GM19240 (cell line): ENCODE results near the gene SULT4A1.

Source experiments
- DNase-seq: peaks from one replicate; pipeline ENCODE4 v3.0.0; 2011; ENCODE audit warnings: low spot score; ENCODE audit not compliant: insufficient read length

SULT4A1 gene

GRCh38 chr22:43828998-43829782 lies 33.1 kb downstream of the SULT4A1 start:
- DNase-seq, result no peak

DNA sequence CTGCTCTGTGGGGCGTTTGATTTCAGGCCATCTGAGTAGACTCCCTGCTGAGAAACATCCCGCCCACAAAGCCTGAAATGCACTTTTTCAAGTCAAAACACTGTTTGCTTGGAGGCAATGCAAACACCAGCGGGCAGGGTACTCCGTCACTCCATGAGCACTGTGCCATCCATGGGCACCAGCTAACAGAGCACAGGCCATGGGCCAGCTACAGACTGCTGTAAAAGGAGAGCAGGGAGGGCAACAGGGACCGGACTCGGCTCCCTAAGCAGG lies 33.7 kb downstream of the SULT4A1 start:
- no peak for DNase-seq

DNA sequence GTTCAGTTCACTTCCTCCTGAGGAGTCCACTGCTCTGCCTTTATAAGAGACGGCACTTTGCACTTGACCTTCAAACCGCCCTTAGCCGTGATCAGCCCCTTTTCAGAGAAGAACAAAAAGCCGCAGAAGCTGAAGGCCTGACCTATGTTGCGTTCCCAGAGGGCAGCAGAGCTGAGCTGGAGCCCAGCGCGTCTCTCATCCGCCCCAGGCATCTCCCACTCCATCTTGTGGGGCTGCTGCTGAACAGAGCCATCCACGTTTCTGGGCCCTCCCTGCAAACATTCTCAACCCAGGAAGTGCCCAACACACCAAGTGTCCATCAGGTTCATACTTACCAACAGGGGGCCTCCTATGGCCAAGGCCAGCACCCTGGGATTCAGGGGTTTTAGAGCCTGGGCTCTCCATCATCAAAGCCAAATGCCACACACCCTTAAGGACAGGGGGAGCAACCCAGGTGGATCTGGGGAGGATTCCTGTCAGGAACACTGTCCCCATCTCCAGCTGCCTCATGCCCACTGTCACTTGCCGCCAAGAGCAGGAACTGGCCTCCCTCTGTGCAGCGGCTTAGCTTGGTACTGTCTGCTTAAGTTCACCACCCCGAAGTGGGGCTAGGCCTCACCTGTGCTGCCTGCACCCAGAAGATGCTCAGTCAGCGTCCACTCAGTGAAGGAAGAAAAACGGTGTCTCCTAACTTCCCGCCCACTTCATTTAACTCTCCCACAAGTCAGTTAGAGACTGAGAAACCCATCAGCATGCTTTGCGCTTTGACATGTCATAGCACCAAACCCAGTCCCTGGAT lies 34.2 kb downstream of the SULT4A1 start:
- no peak for DNase-seq

GRCh38 chr22:43827003-43827735 lies 35.1 kb downstream of the SULT4A1 start:
- no peak for DNase-seq

DNA sequence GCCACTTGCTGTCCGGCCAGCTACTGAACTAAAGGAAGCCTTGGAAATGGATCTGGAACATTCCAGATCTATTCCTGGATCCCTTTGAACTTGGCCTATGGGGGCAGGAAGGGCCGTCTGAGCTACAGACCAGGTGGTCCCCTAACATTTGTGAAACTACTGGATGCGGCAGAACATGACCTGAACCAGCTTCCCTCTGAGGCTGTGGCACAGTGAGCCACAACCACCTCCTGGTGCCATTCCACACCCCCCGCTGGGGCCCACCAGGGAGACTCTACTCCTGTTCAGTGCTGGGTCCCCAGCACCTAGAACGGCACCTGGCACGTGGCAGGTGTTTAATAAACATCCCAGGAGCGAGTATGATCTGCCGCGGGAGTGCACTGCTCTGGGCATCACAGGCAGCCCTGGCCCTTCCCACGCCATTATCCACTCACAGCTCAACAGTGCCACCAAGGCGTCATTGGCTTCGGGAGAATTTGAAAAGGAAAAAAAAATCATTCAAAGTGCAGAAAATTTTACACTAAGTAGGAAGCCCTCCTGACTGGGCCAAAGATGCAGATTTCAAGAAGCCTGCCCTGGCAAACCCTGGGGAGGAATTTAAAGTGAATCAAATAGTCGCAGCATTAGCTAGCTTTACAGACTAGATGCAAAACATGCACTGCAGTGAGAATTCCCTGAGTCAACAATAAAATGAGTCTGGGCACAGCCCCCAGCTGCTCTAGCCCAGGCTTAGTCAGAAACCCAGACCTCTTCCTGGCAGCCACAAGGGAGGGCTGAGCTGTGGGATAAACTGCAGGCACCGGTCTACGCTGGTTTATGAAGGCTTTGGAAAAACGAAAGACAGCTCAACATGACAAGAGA lies 35.9 kb downstream of the SULT4A1 start:
- no peak for DNase-seq

GRCh38 chr22:43825651-43826050 lies 36.7 kb downstream of the SULT4A1 start:
- DNase-seq, result no peak

DNA sequence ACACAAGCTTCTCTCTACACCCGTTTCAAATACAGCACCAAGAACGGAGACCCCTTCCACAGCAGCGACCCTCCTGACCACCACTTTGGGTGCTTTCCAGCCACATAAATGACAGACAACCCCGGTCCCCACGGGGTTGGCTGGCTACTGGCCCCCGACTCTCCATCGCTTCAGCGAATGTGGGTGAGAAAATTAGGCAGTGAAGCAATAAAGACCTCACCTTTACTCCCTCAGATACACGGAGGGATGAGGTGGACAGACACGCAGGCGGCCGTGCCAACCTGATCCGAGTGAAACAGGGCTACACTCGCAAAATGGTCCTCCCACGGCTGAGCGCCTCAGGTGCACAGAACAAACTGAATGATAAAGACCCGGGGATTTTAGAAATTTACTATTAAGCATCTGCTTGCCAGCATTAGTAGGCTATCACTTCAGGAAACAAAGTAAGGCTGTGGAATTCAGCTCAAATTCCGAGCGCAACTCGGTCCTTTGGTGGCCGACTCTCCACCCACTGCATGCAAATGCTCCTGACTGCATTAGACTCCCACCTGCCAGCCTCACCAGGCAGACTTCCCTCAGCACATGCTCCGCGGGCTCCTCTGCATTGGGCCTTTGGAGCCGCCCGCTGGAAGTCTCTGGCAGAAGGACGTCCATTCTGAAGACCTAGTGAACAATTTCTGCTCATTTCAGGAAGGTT lies 37.4 kb downstream of the SULT4A1 start:
- no peak for DNase-seq

GRCh38 chr22:43823911-43824665 lies 38.2 kb downstream of the SULT4A1 start:
- no peak for DNase-seq

GRCh38 chr22:43823353-43823908 lies 38.9 kb downstream of the SULT4A1 start:
- DNase-seq, result no peak

DNA sequence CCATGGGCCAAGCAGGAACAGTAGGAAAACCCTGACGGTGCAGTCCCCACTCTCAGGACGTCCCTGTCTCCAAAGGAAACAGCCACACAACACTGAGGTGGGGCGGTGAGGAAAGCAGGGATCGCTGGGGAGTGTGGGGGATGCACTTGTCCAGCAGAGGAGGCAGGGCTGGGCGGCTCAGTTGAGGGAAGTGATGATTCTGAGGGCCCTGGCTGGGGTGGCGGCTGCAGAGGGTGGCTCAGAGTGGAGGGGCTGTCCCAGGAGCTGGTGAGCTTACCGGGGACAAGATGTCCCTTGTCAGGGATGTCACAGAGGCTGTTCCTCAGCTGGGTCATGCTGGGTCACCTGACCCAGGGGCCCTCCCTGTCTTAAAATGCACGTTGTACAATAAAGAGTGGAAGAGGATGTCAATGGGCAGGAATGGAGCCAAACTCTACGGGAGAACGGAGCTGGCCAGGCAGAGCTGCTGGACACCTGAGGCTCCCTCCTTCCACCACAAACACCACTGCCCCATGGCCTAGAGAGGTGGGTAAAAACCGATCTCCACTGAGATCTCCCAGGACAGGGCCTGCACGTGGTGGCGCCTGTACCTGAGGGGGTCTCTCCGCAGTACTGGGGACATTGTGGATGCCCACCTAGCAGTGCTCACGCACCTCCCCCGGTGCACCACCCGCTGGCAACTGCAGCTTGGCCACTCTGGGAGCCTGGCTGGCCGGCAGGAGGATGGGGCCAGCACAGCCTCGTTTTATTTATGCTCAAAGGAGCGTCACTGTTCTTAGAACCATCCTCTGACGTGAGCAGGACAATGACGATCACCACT lies 40.5 kb downstream of the SULT4A1 start:
- DNase-seq, result no peak

GRCh38 chr22:43820651-43821305 lies 41.5 kb downstream of the SULT4A1 start:
- no peak for DNase-seq

- DNase-seq, result no peak
Observed at GRCh38 chr22:43819931-43820640, 42.2 kb downstream of the SULT4A1 start.

- no peak for DNase-seq
Observed at GRCh38 chr22:43819421-43819921, 42.8 kb downstream of the SULT4A1 start.

DNA sequence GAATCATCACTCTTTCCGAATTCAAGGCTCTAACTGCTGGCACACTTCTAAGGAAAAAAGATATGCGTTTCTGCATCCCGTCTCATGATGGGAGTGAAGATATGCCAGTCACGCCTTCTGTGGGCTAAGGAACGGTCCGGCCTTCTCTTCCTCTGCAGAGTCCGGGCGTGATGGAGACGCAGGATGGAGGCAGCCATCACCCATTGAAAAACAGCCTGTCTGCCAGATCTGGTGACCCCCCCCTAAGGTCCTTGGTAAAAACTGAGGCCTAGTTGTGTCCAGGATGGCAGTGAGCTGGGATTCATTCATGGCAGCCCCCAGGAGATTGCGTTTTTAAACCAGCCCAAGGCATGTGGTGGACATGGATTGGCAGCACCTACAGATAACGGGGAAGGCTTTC lies 43.3 kb downstream of the SULT4A1 start:
- no peak for DNase-seq

DNA sequence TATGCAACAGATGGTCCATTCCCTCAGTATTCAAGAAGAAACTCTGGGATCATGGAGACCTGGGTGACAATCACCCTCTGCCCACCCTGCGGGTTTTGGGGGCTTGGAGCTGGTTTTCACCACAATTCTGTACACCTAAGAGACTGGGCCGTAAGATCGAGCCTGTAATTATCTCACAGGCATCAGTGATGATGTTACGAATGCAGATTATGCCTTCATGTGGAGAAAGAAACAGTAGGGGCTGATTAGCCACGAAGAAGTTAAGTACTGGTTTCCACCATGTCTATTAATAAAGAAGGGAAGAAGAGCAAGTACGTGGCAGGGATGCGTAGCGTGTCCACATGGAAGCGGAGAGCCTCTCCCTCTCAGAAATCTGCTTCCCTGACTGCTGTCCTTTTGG lies 44.9 kb downstream of the SULT4A1 start:
- no peak for DNase-seq

DNA sequence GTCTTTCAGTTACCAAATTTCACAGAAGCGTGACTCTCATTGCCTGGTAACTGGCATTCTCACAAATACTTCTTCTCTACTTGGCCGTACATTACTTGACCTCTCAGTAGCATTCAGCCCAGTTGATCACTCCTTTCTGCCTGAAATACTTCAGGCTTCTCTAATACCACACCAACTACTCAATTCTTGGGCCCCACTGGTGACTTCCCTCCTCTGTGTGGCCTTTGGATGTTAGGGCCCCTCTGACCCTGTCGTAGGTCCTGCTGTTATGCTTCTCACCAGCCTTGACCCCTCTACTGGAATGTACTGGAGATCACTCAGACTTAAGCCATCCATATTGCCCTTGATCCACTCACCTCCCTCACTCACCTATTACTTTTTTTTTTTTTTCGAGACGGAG lies 48.0 kb downstream of the SULT4A1 start:
- no peak for DNase-seq

- DNase-seq, result no peak
Observed at GRCh38 chr22:43812890-43813289, 49.4 kb downstream of the SULT4A1 start.
